Measurements from ENCODE around the gene PLP2. TPM values are rescaled to one million over a fixed set of nuclear protein-coding genes. Genes with fewer than 3 reads are reported as not detected.

The PLP2 gene
- total and polyA plus RNA-seq, 2 of the 13 experiments (the other 11 are each of a cell fraction or from before 2014, with no cell fraction given) = 0.40 to 3.6 TPM

GRCh38 chrX:49186125-49187027 is 14.7 kb downstream of the PLP2 start, which contains the start of gene PRICKLE3 (continued):
- TF ChIP-seq TEF (CRISPR knock-in tag; IDR thresholded peaks at IDR 0.05) (no peak), ZNF512 (CRISPR knock-in tag; IDR thresholded peaks at IDR 0.05) (no peak), POLR2G (IDR thresholded peaks at IDR 0.05; ENCODE audit: low read depth, low read length) (peak; percentile 62), PAXIP1 (CRISPR knock-in tag; conservative IDR thresholded peaks at IDR 0.05) (0 out of 2 replicates have a peak, but pooled peaks have one; percentile 21), PTBP1 (IDR thresholded peaks at IDR 0.05; ENCODE audit: low read depth, low read length, poor library complexity, severe bottlenecking) (no peak), ZNF256 (CRISPR knock-in tag; conservative IDR thresholded peaks at IDR 0.05) (no peak), ZNF770 (CRISPR knock-in tag; IDR thresholded peaks at IDR 0.05) (no peak), ZBTB46 (CRISPR knock-in tag; IDR thresholded peaks at IDR 0.05; ENCODE audit: borderline replicate concordance) (no peak), MEIS2 (CRISPR knock-in tag; IDR thresholded peaks at IDR 0.05) (no peak), ZNF7 (CRISPR knock-in tag; IDR thresholded peaks at IDR 0.05) (no peak), KDM2A (CRISPR knock-in tag; IDR thresholded peaks at IDR 0.05; ENCODE audit: borderline replicate concordance, low read depth) (peak; percentile 73), AFF4 (CRISPR knock-in tag; IDR thresholded peaks at IDR 0.05) (no peak)
